Activated CD4-positive, alpha-beta T cell treated with anti-CD3 and anti-CD28 coated beads, Interleukin-2, Interleukin-6, amounts not matched to agents 100 ng/mL and 50 ng/mL, durations not matched to agents 16 hours and 8 hours (primary cell): ENCODE data around the gene TEX19.
A peak's percentile ranks its signal among the peaks of the same experiment; 100 is the strongest.

Experiments
- DNase-seq: peaks from one replicate; pipeline ENCODE4 v3.0.0-alpha.2; 2020

Gene TEX19

DNA sequence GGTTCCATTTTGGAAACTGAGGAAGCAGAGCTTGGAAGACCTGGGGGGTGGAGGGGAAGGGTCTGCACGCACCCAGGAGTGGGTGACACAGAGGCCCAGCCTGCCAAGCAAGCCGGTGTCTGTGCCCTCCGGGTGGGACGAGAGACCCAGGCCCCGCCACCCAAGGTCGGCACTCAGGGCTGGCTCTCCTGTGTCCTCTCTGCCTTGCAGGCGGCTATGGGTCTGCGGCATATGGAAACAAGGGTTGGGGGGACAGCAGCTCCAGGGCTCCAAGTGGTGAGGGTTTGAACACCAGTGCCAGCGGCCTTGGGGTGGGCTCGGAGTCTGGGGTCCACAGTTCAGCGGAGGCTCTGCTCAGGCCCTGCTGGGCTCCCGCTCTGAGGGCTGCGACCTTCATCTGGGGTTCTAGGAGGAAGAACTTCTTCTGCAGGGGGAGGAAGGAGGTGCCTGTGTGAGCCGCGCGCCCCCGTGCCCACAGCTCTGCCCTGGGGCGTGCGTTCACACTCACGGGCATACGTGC lies 37.0 kb upstream of the TEX19 start:
- no peak for DNase-seq

GRCh38 chr17:82322526-82323453 lies 36.3 kb upstream of the TEX19 start:
- DNase-seq, result no peak

DNA sequence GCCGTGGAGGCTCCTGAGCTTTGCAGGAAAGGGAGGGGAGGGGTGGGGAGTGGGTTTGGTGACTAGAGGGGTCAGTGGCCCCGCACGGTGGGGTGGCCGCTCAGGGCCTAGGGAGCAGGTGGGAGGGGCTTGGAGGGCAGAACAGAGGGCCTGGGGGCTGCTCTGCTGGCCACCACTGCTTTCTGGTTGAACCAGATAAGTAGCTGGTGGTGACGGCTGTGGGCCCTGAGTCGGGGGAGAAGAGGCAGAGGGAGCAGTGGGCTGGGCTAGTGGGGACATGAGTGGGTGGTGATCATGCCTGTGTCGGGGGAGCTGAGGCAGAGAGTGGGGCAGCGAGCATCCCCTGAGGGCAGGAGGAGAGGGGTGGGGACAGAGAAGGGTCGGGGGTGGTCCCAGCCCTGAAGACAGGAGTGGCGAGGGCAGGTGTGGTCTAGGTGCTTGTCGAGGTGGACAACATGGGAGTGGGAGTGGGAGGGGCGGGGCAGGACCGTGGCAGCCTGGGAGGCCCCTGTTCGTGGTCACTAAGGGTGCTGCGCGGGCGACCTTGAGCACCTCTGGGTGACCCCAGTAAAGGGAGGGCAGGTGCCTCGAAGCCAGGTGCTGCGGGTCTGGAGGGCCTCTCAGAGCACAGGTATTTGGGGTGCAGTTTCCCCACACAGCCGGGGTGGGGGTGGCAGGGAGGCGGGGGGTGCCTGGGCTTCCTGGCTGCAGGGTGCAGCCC lies 35.4 kb upstream of the TEX19 start:
- DNase-seq, result no peak

GRCh38 chr17:82324566-82325285 lies 34.3 kb upstream of the TEX19 start:
- no peak for DNase-seq

DNA sequence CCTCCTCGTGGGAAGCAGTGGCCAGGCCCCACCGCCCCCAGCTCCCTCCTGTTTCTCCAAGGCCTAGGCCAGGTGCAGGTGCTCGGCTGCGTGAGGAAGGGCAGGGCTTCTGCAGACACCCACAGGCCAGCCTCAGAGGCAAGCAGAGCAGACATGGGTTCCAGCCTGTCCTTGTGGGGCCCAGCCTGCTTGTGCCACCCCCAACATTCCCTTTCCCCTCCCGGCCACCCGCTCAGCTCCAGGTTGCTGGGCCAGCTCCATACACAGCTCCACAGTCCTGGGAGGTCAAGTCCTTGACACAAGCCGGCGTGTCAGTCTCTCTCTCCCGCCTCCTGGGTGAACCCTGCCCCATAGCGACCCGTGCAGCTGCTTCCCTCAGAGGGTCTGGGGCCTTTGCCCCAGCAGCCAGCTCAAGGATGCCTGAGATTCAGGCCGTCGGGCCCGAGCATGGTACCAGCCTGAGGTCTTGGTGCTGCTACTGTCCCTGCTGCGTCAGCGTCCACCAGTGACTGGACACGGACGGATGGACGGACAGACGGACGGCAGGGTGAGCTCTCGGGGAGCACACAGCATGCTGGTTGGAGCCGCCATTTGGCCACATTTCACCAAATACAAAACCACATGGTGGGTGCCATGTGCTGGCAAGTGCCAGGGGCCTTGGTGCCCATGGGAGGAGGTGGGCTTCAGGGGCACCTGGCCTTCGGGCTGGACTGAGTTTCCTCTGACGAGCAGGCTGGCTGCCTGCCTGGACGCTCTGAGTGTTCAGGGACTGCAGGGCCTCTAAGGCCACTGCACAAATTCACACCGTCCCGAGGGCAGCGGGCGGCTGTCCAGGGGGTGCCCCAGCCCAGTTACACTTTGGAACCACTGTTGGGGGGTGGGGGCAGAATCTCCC lies 33.5 kb upstream of the TEX19 start:
- DNase-seq, result no peak

DNA sequence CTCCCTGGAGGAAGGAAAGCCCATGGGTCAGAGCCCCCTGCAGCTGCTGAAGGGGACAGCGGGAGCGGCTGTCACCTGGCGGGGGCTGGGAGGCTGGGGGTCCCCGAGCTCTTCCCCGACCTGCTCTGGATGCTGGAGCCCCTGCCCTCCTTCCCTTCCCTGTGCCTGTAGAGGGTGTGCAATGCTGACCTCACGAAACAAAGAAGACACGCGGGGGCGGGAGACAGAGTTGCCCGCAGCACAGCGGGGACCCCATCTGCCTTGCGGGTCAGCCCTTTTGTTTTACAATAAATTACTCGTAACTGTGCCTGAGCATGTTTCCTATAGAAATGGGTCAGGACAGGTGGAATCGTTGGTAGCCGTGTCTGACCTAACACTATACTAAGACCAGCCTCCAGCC lies 31.8 kb upstream of the TEX19 start:
- no peak for DNase-seq

DNA sequence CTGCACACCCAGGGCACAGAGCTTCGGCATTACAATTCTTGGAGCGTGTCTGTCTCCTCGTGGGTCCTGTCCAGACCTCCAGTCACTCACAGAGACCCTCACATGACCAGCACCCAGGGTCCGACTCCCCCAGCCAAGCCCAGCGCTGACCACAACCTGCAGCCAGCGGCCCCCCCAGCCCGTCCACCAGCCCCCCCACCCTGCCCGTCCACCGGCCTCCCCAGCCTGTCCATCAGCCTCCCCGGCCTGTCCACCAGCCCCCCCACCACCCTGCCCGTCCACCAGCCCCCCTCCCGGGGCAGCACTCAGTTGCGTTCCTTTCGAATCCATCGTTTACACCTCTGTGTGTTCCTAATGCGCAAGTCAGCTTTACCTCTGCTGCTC lies 31.3 kb upstream of the TEX19 start:
- no peak for DNase-seq

GRCh38 chr17:82328141-82328993 lies 30.7 kb upstream of the TEX19 start:
- no peak for DNase-seq

GRCh38 chr17:82328994-82329507 lies 30.0 kb upstream of the TEX19 start:
- no peak for DNase-seq

- DNase-seq, result no peak
These were observed 29.2 kb upstream of the TEX19 start for GRCh38 chr17:82329683-82330321.

DNA sequence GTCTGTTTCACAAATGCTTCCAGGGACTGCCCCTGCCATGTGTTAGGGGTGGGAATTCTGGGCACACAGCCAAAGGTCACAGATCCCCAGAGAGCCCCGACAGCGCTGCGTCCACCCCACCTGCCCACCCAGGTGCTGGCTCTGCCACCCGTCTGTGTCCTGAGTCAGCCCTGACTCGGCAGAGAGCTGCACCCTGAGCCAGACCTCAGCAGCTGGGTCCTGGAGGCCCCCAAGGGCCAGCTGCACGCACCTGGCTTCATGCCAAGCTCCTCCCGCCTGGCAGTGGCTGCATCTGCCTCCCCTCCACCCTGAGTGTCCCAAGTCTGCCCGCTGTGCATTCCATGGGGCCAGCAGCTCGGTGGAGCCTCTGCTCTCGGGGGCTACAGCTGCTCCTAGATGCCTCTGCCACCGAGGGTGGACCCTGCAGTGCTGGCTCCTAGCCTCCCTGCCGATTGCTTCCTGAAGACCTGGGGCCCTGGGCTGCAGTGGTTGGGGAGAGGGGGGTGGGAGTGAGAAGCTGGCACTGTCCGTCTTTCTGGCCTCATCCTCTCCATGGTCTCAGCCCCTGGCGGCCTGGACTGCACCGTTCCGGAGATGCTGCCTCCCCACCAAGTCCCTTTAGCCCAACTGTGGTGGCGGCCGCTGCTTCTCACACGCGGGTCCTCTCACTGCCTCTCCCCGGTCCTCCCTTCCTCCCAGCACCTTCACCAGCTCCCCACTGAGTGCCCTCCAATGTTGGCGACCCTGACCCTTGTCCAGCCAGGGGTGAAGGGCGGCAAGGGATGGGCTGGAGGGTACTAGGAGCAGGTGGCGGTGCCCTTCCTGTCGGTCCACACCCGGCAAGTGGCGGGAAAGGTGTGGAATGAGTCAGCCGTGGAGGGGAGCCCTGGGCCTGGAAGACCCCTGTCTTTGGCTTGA lies 28.5 kb upstream of the TEX19 start:
- no peak for DNase-seq

- no peak for DNase-seq
These were observed 27.6 kb upstream of the TEX19 start for GRCh38 chr17:82331345-82331939.

DNA sequence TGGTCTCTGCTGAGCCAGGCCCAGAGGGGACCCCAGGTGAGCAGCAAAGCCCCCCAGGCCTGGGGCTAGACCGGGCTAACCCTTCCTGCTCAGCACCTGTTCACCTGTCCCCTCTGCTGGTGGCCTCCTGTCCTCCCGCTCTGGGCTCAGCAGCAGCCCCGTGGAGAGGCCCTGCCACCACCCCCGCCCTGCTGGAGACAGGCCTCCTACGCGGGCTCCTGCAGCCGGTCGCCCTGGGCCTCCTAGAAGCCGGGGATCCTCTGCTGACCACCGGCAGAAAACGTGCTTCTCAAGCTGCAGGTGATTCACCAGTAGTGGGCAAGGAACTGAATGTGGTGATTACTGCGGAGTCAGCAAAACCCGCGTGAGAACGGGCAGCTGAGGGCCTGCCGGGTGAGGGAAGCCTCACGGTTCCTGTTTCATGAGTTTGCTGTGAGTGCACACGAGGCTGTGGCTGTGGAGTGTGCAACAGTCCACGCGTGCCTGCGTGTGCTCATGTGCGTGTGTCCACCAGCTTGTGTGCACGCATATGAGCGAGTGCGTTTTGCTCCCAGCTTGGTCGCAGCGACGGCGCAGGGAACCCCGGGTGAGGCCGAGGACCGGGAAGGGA lies 26.3 kb upstream of the TEX19 start:
- peak; percentile 27 for DNase-seq

DNA sequence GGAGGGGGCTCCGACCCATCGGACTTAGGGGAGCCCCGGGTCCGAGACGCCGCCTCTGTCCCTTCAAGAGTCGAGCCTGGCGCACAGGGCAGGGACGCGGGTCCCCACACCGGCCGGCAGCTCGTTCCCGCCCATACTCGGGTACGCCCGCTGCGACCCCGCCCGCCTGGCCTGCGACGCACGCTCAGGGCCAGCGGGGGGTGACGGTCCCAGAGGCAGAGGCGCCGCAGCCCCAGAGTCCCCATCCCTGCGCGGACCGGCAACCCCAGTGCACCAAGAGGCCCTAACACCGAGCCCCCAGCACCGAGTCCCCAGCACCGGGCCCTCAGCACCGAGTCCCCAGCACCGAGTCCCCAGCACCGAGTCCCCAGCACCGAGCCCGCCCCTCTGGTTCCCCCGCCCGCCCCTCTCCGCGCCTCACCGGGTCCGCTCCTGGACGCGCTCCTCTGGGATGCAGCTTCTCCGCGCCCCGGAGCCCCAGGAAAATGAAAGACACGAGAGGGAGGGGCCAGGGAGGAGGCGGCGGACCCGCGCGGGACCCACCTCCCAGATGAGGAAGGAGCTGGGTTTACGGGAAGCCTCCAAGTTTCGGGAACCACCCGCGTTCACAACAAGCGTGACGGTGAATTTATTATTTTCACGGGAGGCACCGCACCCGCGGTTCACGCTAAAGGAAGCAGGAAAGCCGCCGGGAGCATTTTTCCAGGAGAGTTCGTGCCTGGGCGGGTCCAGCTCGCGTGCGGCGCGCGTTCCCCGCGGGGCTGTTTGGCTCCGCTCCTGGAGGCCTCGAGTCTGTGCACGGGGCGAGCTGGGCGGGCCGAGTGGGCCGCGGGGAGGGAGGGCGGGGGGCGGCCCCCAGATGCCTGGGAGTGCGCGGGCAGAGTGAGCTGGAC lies 25.5 kb upstream of the TEX19 start, which contains the start of gene SECTM1:
SECTM1 (minus strand) TSS at position 488 of the 893 bp plus-strand sequence. CDS start 6,526 bp downstream, outside the sequence.
- no peak for DNase-seq

GRCh38 chr17:82334204-82334621 lies 24.8 kb upstream of the TEX19 start:
- no peak for DNase-seq

GRCh38 chr17:82334622-82335394 lies 24.2 kb upstream of the TEX19 start:
- DNase-seq, result no peak
